ENCODE measurements around the gene RFT1.
"Not testable (repeated sequence)": the region's sequence is repeated elsewhere in the genome, so short reads cannot be mapped to it uniquely, and the experiment has no call there.

RFT1 gene

DNA sequence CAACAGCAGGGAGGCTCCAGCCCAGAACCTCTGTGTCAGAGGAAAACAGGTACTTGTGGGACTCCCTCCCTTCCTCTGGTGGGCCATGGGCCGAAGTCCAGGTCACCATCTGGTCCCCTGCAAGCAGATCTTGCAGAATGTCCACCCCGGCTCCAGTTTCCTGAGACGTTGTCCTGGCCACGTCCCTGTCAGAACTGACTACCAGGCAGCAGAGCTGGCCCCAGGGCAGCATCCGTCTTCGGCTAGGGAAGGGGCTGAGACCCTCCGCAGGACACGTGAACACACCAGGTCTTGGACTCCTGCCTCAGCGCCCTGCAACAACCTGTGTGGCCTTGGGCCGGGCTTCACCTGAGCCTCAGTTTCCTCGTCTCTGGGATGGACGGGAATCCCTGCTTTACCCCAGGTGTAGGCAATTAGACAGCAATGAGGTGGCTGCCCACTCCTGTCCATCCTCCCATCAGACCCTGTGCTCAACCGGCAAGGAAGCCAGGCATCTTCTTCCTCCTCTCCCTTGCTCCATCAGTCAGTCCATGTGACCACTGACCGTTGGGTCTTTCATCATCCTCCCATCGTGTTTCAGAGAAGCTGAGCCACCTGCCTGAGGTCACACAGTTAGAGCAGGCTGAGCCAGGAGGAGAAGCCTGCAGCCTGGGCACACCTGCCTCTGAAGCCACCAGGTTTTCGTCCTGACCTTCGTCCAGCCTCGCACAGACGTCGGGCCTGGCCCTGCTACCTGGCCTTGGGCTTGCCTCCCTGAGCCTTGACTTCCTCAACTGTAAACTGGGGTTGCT, 21.8 kb upstream of the RFT1 start:
- TF ChIP-seq, protein P1, sequence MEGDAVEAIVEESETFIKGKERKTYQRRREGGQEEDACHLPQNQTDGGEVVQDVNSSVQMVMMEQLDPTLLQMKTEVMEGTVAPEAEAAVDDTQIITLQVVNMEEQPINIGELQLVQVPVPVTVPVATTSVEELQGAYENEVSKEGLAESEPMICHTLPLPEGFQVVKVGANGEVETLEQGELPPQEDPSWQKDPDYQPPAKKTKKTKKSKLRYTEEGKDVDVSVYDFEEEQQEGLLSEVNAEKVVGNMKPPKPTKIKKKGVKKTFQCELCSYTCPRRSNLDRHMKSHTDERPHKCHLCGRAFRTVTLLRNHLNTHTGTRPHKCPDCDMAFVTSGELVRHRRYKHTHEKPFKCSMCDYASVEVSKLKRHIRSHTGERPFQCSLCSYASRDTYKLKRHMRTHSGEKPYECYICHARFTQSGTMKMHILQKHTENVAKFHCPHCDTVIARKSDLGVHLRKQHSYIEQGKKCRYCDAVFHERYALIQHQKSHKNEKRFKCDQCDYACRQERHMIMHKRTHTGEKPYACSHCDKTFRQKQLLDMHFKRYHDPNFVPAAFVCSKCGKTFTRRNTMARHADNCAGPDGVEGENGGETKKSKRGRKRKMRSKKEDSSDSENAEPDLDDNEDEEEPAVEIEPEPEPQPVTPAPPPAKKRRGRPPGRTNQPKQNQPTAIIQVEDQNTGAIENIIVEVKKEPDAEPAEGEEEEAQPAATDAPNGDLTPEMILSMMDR (IDR thresholded peaks at IDR 0.05; ENCODE audit: low read depth, low read length, poor library complexity, severe bottlenecking) = no peak
- TF ChIP-seq EZH2phosphoT487 (IDR thresholded peaks at IDR 0.05; ENCODE audit: borderline replicate concordance, low read length) = no peak
- H3K27me3 ChIP-seq (ENCODE audit: control insufficient read depth, low read length) = peaks cover 3% of the 10 kb centered on the region
- H3F3A ChIP-seq (ENCODE audit: control insufficient read depth, insufficient read depth) = no peaks in the 10 kb centered on the region
- no peaks in the 10 kb centered on the region for H3K36me3 ChIP-seq (ENCODE audit: control insufficient read depth, low read length)
- no peak overlapping the region for H3K27ac ChIP-seq (ENCODE audit: low read depth, low read length)
- no peaks in the 10 kb centered on the region for H3K9me2 ChIP-seq (replicated peaks; ENCODE audit: control insufficient read depth, low read length)
- H3K4me3 ChIP-seq (ENCODE audit: low read length) = no peak overlapping the region
- H3K79me2 ChIP-seq (ENCODE audit: control insufficient read depth, low read length) = no peaks in the 10 kb centered on the region
- no peaks in the 10 kb centered on the region for H3K9me3 ChIP-seq (ENCODE audit: control insufficient read depth, insufficient read depth, low read length)
- peaks cover 5% of the 10 kb centered on the region for H3K4me1 ChIP-seq (ENCODE audit: control insufficient read depth, low read length)
- no peak overlapping the region for H3K4me2 ChIP-seq (ENCODE audit: low read length)
- H4K20me1 ChIP-seq (ENCODE audit: control insufficient read depth, insufficient read depth, low read depth, low read length) = no peaks in the 10 kb centered on the region

DNA sequence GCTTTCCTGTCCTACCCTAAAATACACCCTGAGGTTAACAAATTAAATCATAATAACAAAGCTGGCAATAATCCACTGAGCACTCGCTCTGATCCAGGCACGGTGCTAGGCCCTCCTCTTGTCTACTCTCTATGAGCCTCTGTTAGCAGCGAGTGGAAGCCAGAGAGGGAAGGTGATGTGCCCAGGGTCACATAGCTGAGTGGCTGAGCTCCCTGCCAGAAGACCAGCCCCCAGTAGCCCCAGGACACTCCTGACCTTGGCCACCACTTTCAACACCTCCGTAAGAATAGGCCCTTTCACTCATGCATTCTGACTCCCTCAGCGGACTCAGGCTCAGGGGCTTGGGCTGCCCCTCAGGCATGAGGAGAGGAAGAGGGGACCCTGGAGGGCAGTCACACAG, 21.2 kb upstream of the RFT1 start:
- H3K4me2 ChIP-seq (ENCODE audit: low read length) = no peak overlapping the region
- H3K4me1 ChIP-seq (ENCODE audit: control insufficient read depth, low read length) = no peaks in the 10 kb centered on the region
- H3K9me2 ChIP-seq (replicated peaks; ENCODE audit: control insufficient read depth, low read length) = no peaks in the 10 kb centered on the region
- no peaks in the 10 kb centered on the region for H3K79me2 ChIP-seq (ENCODE audit: control insufficient read depth, low read length)
- no peak for TF ChIP-seq EZH2phosphoT487 (IDR thresholded peaks at IDR 0.05; ENCODE audit: borderline replicate concordance, low read length)
- TF ChIP-seq, protein P1 (IDR thresholded peaks at IDR 0.05; ENCODE audit: low read depth, low read length, poor library complexity, severe bottlenecking) = no peak
- no peaks in the 10 kb centered on the region for H3K27me3 ChIP-seq (ENCODE audit: control insufficient read depth, low read length)
- H3K9me3 ChIP-seq (ENCODE audit: control insufficient read depth, insufficient read depth, low read length) = no peaks in the 10 kb centered on the region
- no peak overlapping the region for H3K27ac ChIP-seq (ENCODE audit: low read depth, low read length)
- no peaks in the 10 kb centered on the region for H3K36me3 ChIP-seq (ENCODE audit: control insufficient read depth, low read length)
- no peak overlapping the region for H3K4me3 ChIP-seq (ENCODE audit: low read length)
- no peaks in the 10 kb centered on the region for H3F3A ChIP-seq (ENCODE audit: control insufficient read depth, insufficient read depth)
- no peaks in the 10 kb centered on the region for H4K20me1 ChIP-seq (ENCODE audit: control insufficient read depth, insufficient read depth, low read depth, low read length)

DNA sequence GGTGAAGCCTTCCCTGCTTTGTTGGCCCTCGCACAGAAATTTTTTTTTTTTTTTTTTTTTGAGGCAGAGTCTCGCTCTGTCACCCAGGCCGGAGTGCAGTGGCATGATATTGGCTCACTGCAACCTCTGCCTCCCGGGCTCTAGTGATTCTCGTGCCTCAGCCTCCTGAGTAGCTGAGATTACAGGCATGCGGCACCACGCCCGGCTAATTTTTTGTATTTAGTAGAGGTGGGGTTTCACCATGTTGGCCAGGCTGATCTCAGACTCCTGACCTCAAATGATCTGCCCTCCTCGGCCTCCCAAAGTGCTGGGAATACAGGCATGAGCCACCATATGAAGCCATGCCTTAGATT, 20.8 kb upstream of the RFT1 start:
- not testable (repeated sequence) for H3K27me3 ChIP-seq (ENCODE audit: control insufficient read depth, low read length); H3K4me2 ChIP-seq (ENCODE audit: low read length); H3K36me3 ChIP-seq (ENCODE audit: control insufficient read depth, low read length); H3K4me3 ChIP-seq (ENCODE audit: low read length); H3K9me3 ChIP-seq (ENCODE audit: control insufficient read depth, insufficient read depth, low read length); H3F3A ChIP-seq (ENCODE audit: control insufficient read depth, insufficient read depth); H3K27ac ChIP-seq (ENCODE audit: low read depth, low read length); H3K79me2 ChIP-seq (ENCODE audit: control insufficient read depth, low read length); H3K9me2 ChIP-seq (replicated peaks; ENCODE audit: control insufficient read depth, low read length); H4K20me1 ChIP-seq (ENCODE audit: control insufficient read depth, insufficient read depth, low read depth, low read length); H3K4me1 ChIP-seq (ENCODE audit: control insufficient read depth, low read length)

DNA sequence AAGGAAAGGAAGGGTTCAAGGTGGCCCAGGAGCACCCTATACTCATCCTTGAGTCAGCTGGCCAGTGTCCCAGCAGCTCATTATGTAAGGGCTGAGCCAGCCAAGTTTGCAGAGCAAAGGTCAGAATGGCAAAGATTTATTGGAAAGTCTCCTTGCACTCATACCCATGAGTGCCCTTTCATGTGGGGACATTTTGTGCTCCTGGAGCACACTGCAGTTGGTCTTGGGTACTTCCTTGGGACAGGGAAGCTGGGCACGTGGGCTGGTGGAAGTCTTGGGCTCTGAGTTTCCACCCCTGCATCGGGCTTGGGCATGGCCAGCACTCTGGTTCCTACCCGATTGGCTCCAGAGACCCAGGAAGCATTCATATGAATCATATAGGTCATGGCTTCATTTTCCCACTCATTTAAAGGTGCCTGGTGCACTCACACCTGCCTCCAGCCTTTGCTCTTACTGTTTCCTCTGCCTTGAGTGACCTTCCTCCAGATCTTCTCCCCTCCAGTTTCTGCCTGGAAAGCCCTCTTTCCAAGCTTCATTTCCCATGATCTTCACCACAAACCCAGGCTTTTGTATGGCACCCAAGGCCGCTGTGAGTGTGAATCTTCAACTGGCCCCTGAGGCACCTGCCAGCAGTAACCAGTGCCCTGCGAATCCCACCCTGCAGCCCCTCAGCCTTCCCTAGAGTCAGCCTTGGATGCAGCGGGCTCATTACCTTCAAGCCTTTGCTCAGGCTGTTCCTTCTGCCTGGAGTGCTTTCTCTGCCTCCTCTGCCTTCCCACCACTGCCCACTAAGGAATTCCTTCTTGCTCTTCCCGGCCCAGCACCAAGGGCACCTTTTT, 20.2 kb upstream of the RFT1 start:
- H3K9me3 ChIP-seq (ENCODE audit: control insufficient read depth, insufficient read depth, low read length) = no peaks in the 10 kb centered on the region
- H4K20me1 ChIP-seq (ENCODE audit: control insufficient read depth, insufficient read depth, low read depth, low read length) = no peaks in the 10 kb centered on the region
- H3K4me3 ChIP-seq (ENCODE audit: low read length) = no peak overlapping the region
- H3K79me2 ChIP-seq (ENCODE audit: control insufficient read depth, low read length) = no peaks in the 10 kb centered on the region
- no peaks in the 10 kb centered on the region for H3F3A ChIP-seq (ENCODE audit: control insufficient read depth, insufficient read depth)
- H3K4me2 ChIP-seq (ENCODE audit: low read length) = no peak overlapping the region
- H3K4me1 ChIP-seq (ENCODE audit: control insufficient read depth, low read length) = no peaks in the 10 kb centered on the region
- no peaks in the 10 kb centered on the region for H3K27me3 ChIP-seq (ENCODE audit: control insufficient read depth, low read length)
- H3K9me2 ChIP-seq (replicated peaks; ENCODE audit: control insufficient read depth, low read length) = no peaks in the 10 kb centered on the region
- no peak overlapping the region for H3K27ac ChIP-seq (ENCODE audit: low read depth, low read length)
- no peaks in the 10 kb centered on the region for H3K36me3 ChIP-seq (ENCODE audit: control insufficient read depth, low read length)
- no peak for TF ChIP-seq EZH2phosphoT487 (IDR thresholded peaks at IDR 0.05; ENCODE audit: borderline replicate concordance, low read length)
- TF ChIP-seq, protein P1 (IDR thresholded peaks at IDR 0.05; ENCODE audit: low read depth, low read length, poor library complexity, severe bottlenecking) = no peak

Measured in DOHH2 (cell line).